NCI-H187 treated with DMSO at 0.1 percent for 48 hours (cell line): ENCODE measurements around the gene PLEKHD1.
A peak's percentile ranks its signal among the peaks of the same experiment; 100 is the strongest.
"Not testable (repeated sequence)": the region's sequence is repeated elsewhere in the genome, so short reads cannot be mapped to it uniquely, and the experiment has no call there.

Experiments used
- DNase-seq: peaks from one replicate; lab custom pipeline; 2025; lab: John Stamatoyannopoulos, UW

Gene PLEKHD1

DNA sequence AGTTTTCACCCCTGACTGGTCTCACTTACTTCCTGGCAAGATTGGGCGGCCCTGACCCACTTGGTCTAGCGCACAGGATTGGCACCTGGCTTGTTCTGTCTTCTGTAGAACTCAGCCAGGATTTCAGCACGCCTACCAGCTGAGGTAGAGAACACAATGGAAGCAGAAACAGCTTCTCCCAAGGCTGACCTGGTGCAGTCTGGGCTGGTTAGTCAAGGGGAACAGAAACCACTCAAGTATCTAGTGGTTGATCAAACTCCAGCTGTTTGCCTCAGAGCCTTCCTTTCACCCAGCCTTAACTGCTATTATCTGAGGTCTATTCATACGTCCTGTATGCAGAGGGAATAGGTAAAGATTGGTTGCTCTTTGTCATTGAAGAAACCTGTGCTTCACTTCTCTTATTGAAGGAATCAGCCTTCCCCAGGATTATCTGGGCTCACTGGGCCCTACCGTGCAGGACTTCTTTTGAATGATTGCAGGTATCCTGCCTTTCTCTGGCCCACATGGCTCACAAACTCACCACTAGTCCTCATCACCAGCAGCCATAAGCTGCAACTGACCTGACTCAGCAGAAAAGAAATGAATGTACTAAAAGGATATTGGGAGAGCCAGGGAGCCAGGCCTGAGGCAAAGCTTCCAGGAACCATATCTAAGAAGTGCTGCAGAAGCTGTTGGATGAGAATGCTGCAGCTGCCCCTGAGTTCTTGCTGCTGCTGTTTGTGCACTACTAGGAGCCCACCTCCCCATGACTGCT, 2.5 kb upstream of the PLEKHD1 start:
- peak; percentile 52 for DNase-seq

DNA sequence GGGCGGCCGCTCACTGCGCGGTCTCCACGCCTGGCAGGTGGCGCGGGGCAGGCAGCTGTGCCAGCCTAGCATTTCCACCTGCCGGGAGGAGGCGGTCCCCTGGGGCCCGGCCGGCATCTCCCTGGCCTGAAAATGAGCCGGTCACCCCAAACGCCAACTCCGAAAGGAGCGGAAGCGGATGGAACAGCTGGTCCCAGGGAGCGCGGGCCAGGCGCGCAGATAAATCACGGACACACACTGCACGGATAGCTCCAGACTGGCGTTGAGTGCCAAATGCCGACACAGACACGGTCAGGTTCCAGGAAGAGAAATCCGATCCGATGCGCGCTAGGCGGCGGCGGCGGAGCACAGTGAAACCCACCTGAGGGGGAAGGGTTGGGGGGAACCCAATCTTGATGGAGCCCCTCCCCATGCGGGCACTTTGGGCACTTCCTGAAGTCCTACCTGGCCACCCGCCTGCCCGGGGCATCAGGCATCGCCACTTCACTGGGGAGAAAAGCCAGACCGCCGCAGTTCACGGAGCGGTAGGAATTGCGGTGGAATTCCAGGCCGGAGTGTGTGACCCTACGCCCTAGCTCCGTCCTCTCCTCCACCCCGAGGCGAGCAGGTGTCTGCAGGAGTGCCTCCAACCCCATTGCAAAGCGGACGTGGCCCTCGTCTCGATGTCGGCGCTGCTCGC, 624 bp upstream of the PLEKHD1 start:
- no peak for DNase-seq

DNA sequence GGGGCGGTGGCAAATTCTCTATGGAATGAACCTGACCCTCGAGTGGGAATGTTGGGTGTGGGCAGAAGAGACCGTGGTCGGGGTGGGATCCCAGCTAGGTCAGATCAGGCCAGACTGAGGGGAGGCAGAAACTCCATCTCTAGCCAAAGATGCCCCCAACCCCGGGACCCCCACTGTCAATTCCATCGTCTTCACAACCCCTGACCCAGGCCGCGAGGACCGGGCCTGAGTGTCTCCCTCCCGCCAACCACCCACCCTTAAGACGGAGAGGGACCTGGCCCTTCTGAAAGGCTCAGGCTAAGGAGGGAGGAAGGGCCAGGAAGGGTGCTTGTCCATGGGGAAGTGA, 760 bp downstream of the PLEKHD1 start:
- DNase-seq: no peak

DNA sequence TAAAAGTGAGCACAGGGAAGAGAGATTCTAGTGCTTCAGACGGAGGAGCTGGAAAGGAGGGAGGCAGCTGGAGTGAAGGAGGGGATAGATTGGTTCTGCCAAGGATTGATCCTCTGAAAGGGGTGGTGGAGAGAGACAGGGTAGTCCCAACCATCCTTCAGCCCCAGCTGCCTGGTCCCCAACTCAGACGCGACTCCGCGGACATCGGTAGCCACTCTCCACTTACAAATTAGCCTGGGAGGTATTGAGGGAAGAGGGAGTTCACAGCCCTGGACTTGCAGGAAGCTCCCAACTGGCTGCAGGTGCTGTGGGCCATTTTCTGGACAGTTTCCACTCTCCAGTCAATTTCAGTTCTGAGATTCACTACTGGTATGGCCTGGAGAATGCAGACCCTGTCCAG, 1.2 kb downstream of the PLEKHD1 start:
- no peak for DNase-seq

DNA sequence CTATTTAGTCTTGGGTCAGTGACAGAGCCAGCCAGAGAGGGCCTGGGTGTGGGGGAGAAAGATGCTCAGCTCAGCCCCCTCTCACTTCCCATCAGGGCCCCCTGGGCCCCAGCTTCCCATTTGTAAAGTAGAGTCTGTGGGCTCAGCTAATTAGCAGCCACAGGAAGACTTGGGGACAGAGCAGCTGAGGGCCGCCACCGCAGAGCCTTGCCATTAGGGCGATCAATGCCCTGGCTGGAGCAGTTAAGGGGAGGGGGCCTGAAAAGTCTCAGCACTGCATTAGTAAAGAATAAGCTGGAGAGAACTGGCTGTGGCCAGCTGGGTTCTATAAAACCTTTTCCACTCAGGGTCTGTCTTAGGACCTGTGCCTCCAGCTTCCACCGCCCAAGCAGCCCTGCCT, 2.7 kb downstream of the PLEKHD1 start:
- no peak for DNase-seq

DNA sequence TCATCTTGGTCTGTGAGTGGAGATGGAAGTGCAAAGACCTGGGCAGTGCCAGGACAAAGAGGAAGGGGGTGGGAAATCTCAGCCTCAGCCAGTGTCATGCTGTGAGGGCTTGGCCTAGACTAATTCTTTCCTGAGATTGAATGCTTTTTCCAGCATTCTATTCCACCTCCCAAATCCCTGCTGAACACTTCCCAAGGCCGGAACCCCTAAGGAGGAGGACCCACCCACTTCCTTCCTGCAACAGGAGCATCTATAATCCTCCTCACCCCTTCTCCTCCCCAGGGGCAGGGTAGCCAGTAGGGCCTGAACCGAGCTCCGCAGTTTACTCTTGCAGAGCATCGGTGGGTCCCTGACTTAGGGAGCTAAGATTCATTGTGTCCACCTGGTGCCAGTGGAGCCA, 3.2 kb downstream of the PLEKHD1 start:
- DNase-seq: no peak

DNA sequence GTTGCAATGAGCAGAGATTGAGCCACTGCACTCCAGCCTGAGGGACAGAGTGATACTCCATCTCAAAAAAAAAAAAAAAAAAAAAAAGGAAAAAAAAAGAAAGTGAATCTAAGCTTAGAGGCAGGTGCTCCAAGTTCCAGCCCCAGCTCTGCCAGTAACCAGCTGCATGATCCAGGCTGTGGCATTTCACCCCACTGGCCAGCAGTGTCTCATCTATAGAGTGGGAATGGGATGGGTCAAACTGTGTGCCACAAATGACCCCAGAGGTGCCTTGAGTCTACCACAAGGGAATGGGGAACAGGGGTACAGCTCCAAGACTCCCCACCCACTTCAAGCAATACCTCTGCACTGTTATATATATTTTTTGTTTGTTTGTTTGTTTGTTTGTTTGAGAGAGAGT, 5.0 kb downstream of the PLEKHD1 start:
- DNase-seq: no peak

DNA sequence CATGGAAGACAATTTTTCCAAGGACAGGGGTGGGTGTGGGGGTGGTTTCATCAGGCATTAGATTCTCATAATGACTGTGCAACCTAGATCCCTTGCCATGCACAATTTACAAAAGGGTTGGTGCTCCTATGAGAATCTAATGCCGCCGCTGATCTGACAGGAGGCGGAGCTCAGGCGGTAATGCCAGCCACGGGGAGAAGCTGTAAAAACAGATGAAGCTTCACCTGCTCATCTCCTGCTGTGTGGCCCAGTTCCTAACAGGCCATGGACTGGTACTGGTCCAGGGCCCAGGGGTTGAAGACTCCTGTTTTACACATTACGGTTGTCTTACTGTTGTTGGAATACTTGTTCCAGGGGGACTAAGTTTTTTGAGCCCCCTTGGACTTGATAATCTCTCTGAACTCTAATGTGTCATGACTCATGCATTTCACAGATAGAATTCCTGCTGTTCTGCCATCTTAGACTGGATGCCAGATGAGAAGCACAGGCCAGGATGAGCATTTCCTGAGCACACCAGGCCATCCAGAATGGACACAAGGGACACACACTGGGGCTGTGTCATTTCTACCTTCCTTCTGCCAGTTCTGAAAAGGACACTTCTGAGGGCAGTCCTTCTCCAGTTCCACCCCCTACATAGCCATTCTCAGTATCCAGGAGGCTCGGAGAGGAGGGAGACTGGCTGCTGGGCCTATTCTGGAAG, 5.8 kb downstream of the PLEKHD1 start:
- DNase-seq: no peak

DNA sequence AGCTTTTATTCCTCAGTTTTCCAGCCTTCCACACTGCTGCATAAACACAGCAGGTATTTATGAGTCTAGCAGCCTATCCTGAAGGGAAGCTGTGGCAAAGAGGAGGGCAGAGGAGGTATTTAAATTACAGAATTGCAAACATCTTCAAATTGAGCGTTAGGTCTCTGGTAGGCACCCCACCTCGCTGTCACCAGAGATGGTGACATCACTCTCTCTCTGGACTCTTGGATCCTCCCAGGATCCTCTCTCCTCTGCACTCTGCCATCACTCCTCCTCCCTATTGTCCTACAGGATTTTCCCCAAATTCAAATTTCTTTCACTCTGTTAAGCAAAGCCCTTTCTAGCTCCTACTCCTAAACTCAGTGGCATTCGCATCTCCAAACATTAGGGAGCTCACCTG, 6.7 kb downstream of the PLEKHD1 start:
- DNase-seq: no peak

DNA sequence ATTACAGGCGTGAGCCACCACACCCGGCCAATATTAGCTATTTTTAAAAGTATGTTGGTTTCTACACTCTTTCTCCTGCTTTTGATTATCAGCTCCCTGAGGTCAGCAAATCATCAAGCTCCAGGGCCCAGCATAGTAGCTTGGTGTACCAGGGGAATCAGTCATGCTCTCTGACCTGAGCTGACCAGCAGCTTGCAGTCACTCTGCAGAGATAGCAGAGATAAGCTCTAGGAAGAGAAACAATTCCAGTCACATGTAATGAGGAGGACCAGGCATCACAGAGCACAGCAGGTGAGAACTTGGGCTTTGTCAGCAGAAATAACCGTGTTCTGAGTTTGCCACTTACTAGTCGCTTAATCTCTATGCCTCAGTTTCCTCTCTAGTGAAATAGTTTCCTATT, 8.5 kb downstream of the PLEKHD1 start:
- no peak for DNase-seq

DNA sequence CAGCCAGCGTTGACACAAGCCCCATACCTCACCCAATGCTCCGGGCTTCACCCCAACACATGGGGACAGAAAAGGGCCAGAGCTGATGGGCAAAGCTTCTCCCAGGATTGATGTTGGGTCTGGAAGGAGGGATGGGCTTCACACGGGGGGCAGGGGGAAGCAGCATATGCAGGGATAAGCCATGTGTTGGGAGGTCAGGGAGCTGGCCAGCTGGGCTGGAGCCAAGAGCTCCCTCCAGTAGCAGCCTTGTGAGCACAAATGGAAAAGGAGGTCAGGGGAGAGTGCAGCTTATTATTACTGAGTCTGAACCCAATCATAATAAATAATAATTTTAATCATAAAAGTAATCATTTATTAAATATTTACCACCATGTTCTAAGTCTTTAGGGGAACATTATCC, 9.3 kb downstream of the PLEKHD1 start:
- DNase-seq: no peak

DNA sequence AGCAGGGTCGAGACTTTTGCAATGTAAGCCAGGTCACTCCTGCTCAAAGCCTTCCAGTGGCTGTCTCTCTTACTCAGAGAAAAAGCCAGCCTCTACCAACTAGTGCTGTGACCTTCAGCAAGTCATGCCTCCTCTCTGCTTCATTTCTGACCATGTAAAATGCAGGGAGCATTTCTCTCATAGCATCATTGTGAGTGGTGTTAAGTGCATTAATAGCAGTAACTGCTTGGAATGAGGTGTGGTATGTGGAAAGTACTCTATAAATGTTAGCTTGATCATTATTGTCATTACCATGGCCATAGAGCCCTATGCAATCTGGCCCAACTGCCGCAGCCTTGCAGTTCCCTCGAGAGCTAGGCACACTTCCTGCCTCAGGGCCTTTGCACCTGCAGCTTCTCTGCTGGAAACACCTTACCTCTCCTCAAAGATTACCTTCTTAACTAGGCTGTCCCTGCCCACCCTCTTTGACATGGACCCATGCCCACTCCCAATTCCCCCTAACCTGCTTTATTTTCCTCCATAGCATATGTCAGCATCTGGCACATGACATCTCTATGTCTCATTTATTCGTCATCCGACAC, 10.9 kb downstream of the PLEKHD1 start:
- no peak for DNase-seq

DNA sequence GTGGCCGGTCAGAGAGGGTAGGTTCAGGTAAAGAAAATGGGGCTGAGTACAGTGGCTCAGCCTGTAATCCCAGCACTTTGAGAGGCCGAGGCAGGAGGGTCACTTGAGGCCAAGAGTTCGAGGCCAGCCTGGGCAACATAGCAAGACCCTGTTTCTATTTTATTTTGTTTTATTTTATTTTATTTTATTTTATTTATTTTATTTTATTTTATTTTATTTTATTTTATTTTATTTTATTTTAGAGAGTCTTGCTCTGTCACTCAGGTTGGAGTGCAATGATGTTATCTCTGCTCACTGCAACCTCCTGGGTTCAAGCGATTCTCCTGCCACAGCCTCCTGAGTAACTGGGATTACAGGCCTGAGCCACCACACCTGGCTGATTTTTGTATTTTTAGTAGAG, 13.3 kb downstream of the PLEKHD1 start:
- not testable (repeated sequence) for DNase-seq

DNA sequence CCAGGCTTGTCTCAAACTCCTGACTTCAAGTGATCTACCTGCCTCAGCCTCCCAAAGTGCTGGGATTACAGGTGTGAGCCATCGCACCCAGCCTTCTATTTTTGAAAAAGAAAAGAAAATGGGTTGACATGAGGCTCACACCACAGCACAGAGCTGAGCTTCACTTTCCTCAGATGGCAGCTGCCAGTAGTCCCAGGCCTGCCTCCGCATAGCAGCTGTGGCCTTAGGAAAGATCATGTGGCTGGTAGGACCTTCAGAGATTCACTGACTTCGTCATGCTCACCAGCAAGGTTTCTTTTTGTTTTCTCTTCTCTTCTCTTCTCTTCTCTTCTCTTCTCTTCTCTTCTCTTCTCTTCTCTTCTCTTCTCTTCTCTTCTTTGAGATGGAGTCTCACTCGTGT, 13.8 kb downstream of the PLEKHD1 start:
- DNase-seq: not testable (repeated sequence)

DNA sequence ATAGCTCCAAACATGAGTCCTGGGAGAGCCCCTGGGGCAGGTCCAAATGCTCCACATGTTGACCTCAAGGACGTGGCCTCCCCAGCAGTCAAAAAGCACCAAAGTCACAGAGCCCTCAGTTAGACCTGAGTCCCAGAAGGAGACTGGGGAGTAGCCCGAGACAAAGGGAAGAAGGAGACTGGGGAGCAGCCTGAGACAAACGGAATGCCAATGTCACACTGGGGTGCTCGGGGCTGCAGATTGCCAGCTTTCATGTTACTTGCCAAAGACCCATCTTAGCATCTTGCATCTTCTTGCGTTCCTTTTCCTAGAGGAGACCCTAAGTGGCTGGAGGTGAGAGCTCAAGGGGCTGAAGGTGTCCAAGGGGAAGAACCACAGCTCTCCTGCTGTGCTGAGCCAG, 14.9 kb downstream of the PLEKHD1 start:
- DNase-seq: no peak

DNA sequence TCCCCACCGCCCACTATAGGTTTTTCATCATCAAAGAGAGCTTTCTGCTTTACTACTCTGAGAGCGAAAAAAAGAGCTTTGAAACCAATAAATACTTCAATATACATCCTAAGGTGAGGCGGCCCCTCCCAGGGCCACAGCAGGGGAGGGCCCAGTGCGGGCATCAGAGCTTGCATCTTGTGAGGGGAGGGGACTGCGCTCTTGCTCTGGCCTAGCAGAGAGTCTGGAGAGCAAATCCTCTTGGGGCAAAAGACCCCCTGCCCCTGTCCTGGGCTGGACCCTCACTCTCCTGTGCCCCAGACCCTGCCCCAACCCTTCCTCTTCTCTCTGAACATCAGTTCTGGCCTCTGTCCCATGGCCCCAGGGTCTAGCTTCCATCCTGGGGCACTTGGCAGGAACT, 15.6 kb downstream of the PLEKHD1 start:
- DNase-seq: no peak

DNA sequence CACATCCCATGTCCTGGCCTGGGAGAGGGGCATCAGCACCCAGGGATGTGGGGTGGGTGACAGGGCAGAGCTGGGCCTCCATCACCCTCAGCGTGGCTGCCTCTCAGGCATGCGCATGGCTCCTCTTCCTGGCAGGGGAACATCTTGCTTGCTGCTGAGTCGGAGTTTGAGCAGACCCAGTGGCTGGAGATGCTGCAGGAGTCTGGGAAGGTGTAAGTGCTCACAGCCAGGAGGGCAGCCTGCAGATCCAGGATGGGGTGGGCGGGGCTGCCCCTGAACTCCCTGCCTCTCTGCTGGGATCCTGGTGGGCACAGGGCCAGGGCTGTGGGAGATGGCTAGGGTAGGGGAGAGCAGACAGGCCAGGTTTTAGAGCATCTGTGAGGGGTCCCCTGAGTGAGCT, 16.2 kb downstream of the PLEKHD1 start:
- DNase-seq: no peak

DNA sequence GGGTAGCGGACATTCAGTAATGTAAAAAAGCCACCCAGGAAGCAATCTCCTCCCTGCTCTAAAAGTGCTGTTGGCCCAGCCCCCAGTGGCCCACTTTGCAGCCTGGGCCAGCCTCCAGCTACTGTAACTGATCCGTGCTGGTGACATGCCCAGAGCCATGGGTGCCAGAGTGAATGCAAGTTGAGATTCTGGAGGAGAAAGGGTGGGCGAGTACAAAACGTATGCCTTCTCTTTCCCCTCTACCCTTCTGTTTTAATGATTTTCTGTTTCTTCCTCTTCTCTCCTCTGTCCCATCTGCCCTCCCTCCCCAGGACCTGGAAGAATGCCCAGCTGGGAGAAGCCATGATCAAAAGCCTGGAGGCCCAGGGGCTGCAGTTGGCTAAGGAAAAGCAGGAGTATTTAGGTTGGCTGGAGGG, 16.9 kb downstream of the PLEKHD1 start:
- no peak for DNase-seq

DNA sequence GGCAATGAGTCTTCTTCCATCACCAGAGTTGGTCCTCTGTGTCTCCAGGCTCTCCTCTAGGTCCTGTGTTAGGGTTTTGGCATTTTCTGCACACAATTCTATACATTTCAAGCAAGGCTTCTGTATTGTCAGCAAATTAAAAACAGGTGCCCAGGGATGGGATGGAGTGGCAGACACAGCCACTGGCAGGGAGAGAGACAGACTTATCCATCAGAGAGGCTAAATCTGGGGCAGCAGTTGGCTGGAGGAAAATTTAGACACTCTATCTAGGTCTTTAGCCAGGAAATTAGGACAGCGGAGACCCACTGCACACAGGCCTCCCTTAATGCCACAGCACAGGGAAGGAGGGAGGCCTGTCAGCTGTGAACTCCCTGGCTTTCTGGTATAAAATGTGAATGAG, 20.2 kb downstream of the PLEKHD1 start:
- no peak for DNase-seq

DNA sequence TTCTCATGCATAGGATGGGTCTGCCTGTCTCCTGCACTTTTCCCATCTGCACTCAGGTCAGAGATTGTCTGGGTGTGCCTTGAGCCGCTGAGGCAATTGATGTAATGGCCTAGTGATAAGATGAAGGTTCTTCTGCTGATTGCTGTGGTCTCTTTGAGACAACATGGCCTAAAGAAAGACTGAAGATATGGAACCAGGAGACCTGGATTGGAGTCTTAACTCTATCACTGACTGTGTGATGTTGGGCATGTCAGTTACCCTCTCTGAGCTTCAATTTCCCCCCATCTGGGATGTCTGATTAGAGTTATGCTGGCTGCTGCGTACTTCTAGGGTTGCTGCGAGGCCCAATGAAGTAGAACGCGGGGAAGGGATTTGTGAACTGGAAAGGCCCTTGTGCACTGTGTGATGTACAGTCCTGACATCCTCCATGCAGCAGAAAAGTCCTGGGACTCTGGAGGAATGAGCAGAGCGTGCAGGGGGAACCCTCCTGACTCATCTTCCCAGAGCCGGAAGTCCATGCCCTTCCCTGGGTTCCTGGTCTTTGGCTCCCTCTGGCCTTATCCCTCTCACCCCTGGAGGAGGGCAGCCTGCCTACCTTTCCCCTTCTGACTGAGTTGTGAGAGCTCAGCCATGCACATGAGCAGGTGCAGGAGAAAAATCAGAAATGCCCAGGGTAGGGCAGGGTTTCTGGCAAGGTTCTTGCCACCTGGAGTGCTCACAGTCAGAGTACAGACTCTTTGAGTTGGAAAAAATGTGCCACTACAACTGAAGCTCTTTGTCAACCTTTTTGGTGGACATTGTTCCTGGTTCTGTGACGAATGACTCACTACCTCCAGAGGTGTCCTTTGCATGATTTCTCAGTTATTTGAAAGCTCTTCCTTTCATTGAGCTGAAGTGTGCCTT, 21.1 kb downstream of the PLEKHD1 start:
- DNase-seq: no peak

DNA sequence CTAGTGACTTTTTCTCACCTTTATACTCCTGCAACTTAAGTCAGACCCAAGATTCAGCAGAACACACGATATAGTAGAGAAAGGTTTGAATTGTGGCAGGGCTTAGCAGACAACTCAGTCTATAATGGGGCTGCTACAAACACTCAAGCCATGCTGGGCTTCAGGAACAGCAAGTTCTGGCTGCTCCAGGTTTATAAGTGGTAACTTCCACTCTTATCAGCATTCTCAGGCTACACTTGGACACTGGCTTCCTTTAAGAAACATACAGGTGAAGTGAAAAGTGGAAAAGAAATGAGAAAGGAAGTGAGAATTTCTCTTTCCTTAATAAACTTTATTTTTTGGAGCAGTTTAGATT, 21.7 kb downstream of the PLEKHD1 start:
- no peak for DNase-seq
